MM.1S (cell line): ENCODE results near the gene UBD.

Experiments
- DNase-seq: peaks from one replicate; pipeline ENCODE4 v3.0.0-alpha.2; 2015
- H2AFZ ChIP-seq: fragments of 300-600 bp; sonication (generic); 2 replicates; pipeline ENCODE4 v1.6.0; 2016; ENCODE audit warnings: antibody characterized with exemption, low read length
- H3F3A ChIP-seq: fragments of 300-600 bp; sonication (generic); 2 replicates; pipeline ENCODE4 v1.6.1; 2016; ENCODE audit warnings: mild to moderate bottlenecking, antibody characterized with exemption, low read length, moderate library complexity, mixed read lengths; ENCODE audit not compliant: insufficient read depth
- H3K27ac ChIP-seq: fragments of 300-600 bp; sonication (generic); 2 replicates; pipeline ENCODE4 v1.5.1; 2016; ENCODE audit warnings: mild to moderate bottlenecking, low read length
- H3K27me3 ChIP-seq: fragments of 300-600 bp; sonication (generic); replicated peaks from 2 replicates; pipeline ENCODE4 v1.6.0; 2016; ENCODE audit warnings: low read length; ENCODE audit not compliant: insufficient read depth
- H3K36me3 ChIP-seq: fragments of 300-600 bp; sonication (generic); replicated peaks from 2 replicates; pipeline ENCODE4 v1.6.1; 2016; ENCODE audit warnings: mild to moderate bottlenecking, low read length, mixed read lengths; ENCODE audit not compliant: insufficient read depth
- H3K4me1 ChIP-seq: fragments of 300-600 bp; sonication (generic); 2 replicates; pipeline ENCODE4 v1.6.1; 2016; ENCODE audit warnings: low read length, mixed read lengths
- H3K4me2 ChIP-seq: fragments of 300-600 bp; sonication (generic); 2 replicates; pipeline ENCODE4 v1.6.0; 2016; ENCODE audit warnings: low read depth, low read length
- H3K4me3 ChIP-seq: fragments of 300-600 bp; sonication (generic); 2 replicates; pipeline ENCODE4 v1.5.1; 2016; ENCODE audit warnings: low read length, mixed read lengths
- H3K79me2 ChIP-seq: fragments of 300-600 bp; sonication (generic); 2 replicates; pipeline ENCODE4 v1.6.1; 2016; ENCODE audit warnings: mixed run types, low read length, mixed read lengths
- H3K9ac ChIP-seq: fragments of 300-600 bp; sonication (generic); 2 replicates; pipeline ENCODE4 v1.6.1; 2016; ENCODE audit warnings: low read length, mixed read lengths
- H3K9me2 ChIP-seq: fragments of 300-600 bp; sonication (generic); replicated peaks from 2 replicates; pipeline ENCODE4 v1.6.1; 2016; ENCODE audit warnings: mild to moderate bottlenecking, low read length, mixed read lengths; ENCODE audit not compliant: insufficient read depth
- H3K9me3 ChIP-seq: fragments of 300-600 bp; sonication (generic); replicated peaks from 2 replicates; pipeline ENCODE4 v1.6.1; 2016; ENCODE audit warnings: mild to moderate bottlenecking, low read length, mixed read lengths; ENCODE audit not compliant: insufficient read depth
- H4K20me1 ChIP-seq: fragments of 300-600 bp; sonication (generic); 2 replicates; pipeline ENCODE4 v1.6.1; 2016; ENCODE audit warnings: mild to moderate bottlenecking, low read length, moderate library complexity, mixed read lengths; ENCODE audit not compliant: insufficient read depth
- EZH2 ChIP-seq: fragments of 300-600 bp; sonication (generic); optimal IDR thresholded peaks from 2 replicates; pipeline ENCODE3; 2017; ENCODE audit warnings: low read depth, mild to moderate bottlenecking, antibody characterized with exemption, low read length, mixed read lengths
- EZH2phosphoT487 ChIP-seq: fragments of 300-600 bp; sonication (generic); IDR thresholded peaks from 2 replicates; pipeline ENCODE4 v1.6.1; 2018; ENCODE audit warnings: antibody characterized with exemption, low read length
- TF ChIP-seq, protein P1 (sequence below): fragments of 300-600 bp; sonication (generic); IDR thresholded peaks from 2 replicates; pipeline ENCODE4 v1.5.1; 2016; ENCODE audit warnings: antibody characterized with exemption, low read length, mixed read lengths

Gene UBD

DNA sequence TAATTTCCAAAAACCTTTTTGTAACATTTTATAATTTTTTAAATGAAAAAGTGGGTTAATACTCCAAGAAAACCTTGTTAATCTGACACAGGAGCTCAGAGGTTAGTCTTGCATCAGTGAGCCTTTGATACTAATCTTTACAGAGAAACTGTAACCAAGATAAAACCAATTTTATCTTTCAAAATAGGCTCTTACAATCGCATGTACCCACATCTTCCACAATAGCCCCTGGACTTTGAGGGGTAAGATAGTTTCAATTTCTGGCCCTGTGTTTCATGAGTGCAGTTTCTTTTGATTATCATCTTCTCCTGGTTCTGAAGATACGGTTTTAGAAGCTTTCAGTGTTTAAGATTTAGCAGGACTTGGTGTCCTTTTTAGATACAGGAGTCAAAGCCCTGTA, 37.3 kb downstream of the UBD start:
- Histone ChIP-seq H3K27me3 (no peaks in the 10 kb centered on the region), H3K4me3 (no peak overlapping the region), H3K79me2 (no peaks in the 10 kb centered on the region), H3K9me2 (no peaks in the 10 kb centered on the region), H2AFZ (no peak overlapping the region), H4K20me1 (no peaks in the 10 kb centered on the region), H3K4me1 (no peaks in the 10 kb centered on the region), H3F3A (no peaks in the 10 kb centered on the region), H3K4me2 (no peak overlapping the region), H3K9me3 (no peaks in the 10 kb centered on the region), H3K9ac (no peak overlapping the region), H3K36me3 (no peaks in the 10 kb centered on the region), H3K27ac (no peak overlapping the region)
- DNase-seq, result no peak
- no peak for TF ChIP-seq EZH2phosphoT487
- TF ChIP-seq, protein P1, sequence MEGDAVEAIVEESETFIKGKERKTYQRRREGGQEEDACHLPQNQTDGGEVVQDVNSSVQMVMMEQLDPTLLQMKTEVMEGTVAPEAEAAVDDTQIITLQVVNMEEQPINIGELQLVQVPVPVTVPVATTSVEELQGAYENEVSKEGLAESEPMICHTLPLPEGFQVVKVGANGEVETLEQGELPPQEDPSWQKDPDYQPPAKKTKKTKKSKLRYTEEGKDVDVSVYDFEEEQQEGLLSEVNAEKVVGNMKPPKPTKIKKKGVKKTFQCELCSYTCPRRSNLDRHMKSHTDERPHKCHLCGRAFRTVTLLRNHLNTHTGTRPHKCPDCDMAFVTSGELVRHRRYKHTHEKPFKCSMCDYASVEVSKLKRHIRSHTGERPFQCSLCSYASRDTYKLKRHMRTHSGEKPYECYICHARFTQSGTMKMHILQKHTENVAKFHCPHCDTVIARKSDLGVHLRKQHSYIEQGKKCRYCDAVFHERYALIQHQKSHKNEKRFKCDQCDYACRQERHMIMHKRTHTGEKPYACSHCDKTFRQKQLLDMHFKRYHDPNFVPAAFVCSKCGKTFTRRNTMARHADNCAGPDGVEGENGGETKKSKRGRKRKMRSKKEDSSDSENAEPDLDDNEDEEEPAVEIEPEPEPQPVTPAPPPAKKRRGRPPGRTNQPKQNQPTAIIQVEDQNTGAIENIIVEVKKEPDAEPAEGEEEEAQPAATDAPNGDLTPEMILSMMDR, result no peak
- TF ChIP-seq EZH2, result no peak

DNA sequence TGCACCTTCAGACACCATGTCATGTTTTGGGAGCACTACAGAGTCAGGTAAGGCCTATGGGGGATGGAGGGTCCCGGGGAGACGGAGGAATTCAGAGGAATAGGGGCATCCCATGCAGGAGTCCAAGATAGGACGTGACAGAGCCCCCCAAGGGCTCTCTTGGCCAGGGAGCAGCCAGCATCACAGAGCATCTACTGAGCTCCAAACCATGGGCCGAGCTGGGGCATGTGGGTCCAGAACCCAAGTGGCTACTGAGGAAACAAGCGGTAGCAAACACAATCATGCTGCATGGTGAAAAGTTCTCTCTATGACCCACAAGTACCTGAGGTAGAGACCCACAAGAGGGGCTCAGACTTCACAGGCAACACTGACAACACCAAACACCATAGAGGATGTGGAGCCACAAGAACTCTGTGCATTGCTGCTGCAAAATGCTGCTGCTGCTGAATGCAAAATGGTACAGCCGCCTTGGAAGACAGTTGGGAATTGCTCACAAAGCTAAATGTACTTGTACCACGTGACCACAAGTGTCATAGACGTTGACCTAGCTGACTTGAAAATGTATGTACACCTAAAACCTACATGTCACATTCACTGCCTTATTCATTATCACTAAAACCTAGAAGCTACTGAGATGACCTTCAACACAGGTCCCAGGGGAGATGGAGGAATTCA, 38.4 kb downstream of the UBD start:
- no peak for TF ChIP-seq EZH2phosphoT487
- TF ChIP-seq, protein P1, result no peak
- TF ChIP-seq EZH2, result no peak
- H3K36me3 ChIP-seq, result no peaks in the 10 kb centered on the region
- no peaks in the 10 kb centered on the region for H3K27me3 ChIP-seq
- no peaks in the 10 kb centered on the region for H3K4me1 ChIP-seq
- no peak overlapping the region for H3K4me2 ChIP-seq
- H3K79me2 ChIP-seq, result no peaks in the 10 kb centered on the region
- H3K4me3 ChIP-seq, result no peak overlapping the region
- no peaks in the 10 kb centered on the region for H3K9me3 ChIP-seq
- H3K27ac ChIP-seq, result no peak overlapping the region
- no peaks in the 10 kb centered on the region for H4K20me1 ChIP-seq
- H2AFZ ChIP-seq, result no peak overlapping the region
- no peak for DNase-seq
- H3K9ac ChIP-seq, result no peak overlapping the region
- no peaks in the 10 kb centered on the region for H3F3A ChIP-seq
- H3K9me2 ChIP-seq, result no peaks in the 10 kb centered on the region

DNA sequence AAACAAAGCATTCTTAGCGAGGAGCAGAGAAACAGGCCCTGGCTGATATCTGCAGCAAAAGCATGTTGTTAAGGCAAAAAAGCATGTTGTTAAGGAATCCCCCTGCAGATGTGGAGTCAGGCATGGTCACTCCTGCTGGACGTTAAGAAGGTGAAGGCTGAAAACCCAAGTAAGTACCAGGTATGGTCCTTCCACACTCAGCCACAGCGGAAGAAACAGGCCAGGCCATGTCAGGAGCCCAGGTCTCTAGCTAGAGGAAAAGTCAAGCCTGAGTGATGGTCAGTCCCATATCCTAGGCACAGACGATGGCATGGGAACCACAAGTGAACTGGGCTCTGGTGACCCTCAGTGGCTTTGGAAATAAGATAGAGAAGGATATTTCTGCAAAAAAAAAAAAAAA, 39.3 kb downstream of the UBD start:
- Histone ChIP-seq H3K4me1 (no peaks in the 10 kb centered on the region), H3K9me2 (no peaks in the 10 kb centered on the region), H3K4me2 (no peak overlapping the region), H3F3A (no peaks in the 10 kb centered on the region), H4K20me1 (no peaks in the 10 kb centered on the region), H3K36me3 (no peaks in the 10 kb centered on the region), H3K27ac (no peak overlapping the region), H2AFZ (no peak overlapping the region), H3K9me3 (no peaks in the 10 kb centered on the region), H3K9ac (no peak overlapping the region), H3K27me3 (no peaks in the 10 kb centered on the region), H3K4me3 (no peak overlapping the region), H3K79me2 (no peaks in the 10 kb centered on the region)
- no peak for TF ChIP-seq EZH2
- TF ChIP-seq, protein P1, result no peak
- no peak for TF ChIP-seq EZH2phosphoT487
- no peak for DNase-seq
